HG03064 (cell line): ENCODE data around the gene CFTR.
"Not testable (repeated sequence)": the region's sequence is repeated elsewhere in the genome, so short reads cannot be mapped to it uniquely, and the experiment has no call there.

Source experiments
- ATAC-seq: cut with Tn5 transposase; IDR thresholded peaks from one replicate; pipeline ENCODE4 v1.9.1; 2021; ENCODE audit warnings: low read depth; ENCODE audit not compliant: unreplicated experiment

CFTR gene

DNA sequence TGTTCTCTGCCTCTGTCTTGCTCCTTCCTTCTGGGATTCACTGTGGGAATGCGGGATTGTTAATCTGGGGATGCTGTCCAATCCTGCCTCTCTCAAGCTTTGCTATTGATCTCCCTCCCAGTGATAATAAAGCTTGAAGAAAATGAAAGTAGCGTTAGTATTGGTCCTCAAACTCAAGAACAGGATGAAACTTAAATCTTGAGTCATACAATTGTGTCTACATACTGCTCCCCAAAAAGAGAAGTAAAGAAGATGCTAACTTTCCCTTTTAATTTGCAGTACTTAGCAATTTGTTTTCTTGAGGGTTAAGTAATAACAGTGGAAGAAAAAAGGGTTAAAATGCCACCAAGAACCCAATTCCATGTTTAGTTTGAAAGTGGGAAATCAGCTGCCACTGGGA is 13.6 kb downstream of the CFTR start:
- ATAC-seq, result no peak

DNA sequence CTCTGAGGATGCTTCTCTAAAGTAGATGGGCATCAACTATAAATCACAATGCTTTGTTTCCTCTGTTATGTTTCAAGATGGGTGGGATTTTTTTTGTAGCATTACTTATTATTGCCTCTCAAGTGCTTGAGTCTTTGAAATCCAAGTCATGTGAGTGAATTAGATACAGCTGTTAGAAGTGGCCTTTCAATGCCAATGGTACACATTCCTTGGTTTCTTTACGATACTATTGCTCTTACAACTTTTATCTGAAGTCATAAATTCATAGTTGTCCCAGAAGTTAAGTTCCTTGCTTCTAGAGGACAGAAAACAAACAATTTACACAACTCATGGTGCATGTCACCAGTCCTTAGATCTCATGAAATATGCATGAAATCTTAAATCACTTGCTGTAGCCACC is 15.5 kb downstream of the CFTR start:
- ATAC-seq, result no peak

DNA sequence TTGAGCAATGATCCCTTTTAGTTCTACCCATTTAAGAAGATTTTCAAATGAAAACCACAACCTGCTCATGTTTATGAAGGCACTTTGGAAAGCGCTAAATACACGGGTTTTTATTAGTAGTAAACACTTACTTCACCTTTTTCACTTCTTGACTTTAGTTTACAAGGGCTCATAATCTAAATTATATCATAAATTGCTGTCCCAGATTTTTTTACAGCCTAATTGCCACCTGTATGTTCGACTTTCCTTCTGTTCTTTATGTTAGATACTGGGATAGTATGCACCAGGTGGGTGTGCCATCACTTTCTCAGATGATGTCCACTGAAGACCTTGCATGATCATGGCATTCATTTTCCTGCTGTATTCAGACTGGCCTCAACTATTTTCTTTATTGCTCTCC is 22.5 kb downstream of the CFTR start:
- ATAC-seq, result no peak

DNA sequence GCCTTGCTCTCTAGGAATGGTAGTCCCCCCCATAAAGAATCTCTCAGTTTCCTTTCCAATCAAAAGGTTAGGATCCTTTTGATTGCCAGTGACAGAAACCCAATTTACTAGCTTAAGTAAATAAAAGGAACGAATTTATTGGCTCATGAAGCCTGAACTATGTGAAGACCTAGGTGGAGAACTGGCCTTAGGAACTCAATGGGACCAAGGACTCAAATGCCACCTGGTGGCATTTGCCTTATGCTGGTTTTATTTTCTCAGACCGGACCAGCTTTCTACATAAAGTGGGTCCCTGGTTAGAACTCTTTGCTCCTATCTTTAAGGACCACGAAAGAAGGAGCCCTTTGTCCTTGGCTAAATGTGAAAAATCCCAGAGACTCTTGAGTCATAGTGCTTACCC is 25.4 kb downstream of the CFTR start:
- ATAC-seq, result no peak

DNA sequence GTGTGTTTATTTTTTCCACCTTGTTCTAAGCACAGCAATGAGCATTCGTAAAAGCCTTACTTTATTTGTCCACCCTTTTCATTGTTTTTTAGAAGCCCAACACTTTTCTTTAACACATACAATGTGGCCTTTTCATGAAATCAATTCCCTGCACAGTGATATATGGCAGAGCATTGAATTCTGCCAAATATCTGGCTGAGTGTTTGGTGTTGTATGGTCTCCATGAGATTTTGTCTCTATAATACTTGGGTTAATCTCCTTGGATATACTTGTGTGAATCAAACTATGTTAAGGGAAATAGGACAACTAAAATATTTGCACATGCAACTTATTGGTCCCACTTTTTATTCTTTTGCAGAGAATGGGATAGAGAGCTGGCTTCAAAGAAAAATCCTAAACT is 28.9 kb downstream of the CFTR start:
- no peak for ATAC-seq

DNA sequence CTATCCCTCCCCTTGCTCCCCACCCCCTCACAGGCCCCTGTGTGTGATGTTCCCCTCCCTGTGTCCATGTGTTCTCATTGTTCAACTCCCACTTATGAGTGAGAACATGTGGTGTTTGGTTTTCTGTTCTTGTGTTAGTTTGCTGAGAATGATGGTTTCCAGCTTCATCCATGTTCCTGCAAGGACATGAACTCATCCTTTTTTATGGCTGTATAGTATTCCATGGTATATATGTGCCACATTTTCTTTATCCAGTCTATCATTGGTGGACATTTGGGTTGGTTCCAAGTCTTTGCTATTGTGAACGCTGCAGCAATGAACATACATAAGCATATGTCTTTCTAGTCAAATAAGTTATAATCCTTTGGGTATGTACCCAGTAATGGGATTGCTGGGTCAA is 37.4 kb downstream of the CFTR start:
- ATAC-seq, result not testable (repeated sequence)

DNA sequence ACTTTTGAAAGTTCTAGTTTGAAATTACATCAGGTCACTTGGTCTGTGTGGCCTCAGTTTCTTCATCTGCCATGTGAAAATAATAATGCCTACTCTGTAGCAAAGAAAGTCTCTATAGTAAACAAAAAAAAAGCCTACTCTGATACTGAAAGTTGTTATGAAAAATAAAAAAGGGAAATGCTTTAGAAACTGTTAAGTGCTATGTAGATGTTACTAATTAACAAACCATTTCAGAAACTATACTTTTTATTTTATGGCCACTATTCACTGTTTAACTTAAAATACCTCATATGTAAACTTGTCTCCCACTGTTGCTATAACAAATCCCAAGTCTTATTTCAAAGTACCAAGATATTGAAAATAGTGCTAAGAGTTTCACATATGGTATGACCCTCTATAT is 50.6 kb downstream of the CFTR start:
- no peak for ATAC-seq

DNA sequence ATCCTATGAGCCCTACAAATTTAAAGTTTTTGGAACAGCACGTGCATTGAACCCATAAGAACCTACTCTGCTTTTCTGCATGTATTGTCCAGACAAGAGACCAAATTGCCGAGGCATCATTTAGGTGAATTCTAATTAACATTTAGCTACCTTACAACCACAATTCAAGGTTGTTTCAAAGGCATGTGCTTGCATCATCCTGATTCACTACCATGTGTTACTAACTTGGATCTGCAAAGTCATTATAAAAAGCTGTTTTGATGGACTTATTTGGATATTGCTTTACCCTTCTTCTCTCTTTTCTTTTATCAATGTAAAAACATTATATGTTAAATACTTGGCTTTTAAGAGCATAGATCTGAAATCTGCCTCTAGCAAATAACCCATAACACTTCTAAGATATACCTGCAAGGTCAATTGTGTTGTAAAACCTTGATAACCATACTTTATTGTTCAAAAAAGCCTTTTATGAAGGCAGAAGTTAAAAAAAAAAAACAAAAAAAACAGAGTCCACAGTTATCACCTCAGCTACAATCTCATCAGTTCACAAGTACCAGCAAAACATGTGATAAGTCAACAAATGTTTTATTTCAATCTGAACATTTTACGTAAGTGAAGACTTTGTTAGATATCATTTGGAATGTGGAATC is 51.9 kb downstream of the CFTR start:
- ATAC-seq, result no peak

DNA sequence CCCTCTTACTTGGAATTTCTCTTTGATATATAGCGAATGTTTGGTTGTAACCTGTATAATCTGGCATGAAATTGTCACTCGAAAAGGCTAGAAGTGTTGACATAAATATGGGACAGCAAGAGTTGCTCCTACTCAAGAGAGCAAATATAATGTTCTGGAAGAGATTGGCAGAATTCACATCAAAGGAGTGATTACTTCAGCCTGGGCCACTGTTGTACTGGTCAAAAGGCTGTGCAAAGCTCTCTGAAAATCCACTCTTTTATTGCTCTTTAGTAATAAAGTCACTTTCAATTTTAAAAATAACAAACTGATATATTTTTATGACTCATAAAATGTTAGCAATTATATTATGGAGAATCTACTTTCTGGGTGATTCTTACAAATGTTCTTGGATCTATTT is 58.2 kb downstream of the CFTR start:
- no peak for ATAC-seq

DNA sequence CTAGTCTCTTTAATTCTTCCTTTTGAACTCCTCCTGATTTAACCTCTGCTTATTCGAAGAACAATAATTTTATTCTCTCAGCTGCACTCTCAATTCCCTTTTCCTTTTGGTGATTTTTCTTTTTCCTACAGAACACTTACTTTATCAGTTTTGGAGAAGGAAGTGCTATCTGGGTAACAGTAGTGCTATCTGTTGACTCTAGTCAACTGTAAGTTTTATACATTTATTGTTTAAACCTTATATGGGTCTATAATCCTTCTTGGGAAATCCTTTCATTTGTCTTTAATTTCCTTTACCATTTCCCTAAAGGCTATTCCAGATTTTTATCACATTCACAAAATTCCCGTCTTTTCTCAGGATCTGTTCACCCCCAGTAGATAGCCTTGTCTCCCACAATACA is 64.2 kb downstream of the CFTR start:
- no peak for ATAC-seq

DNA sequence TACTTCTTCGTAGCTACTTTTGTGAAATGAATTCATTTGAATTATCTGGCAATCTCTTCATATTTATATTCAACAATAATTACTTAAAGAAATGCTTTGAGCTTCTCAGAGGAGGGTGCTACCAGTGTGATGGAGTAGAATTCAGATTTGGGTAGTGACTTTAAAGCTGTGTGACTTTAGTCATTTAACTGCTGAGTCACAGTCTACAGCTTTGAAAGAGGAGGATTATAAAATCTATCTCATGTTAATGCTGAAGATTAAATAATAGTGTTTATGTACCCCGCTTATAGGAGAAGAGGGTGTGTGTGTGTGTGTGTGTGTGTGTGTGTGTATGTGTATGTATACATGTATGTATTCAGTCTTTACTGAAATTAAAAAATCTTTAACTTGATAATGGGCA is 68.2 kb downstream of the CFTR start:
- no peak for ATAC-seq

DNA sequence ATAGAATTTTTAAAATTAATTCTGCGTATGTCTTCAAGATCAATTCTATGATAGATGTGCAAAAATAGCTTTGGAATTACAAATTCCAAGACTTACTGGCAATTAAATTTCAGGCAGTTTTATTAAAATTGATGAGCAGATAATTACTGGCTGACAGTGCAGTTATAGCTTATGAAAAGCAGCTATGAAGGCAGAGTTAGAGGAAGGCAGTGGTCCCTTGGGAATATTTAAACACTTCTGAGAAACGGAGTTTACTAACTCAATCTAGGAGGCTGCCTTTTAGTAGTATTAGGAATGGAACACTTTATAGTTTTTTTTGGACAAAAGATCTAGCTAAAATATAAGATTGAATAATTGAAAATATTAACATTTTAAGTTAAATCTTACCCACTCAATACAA is 70.8 kb downstream of the CFTR start:
- ATAC-seq, result no peak

DNA sequence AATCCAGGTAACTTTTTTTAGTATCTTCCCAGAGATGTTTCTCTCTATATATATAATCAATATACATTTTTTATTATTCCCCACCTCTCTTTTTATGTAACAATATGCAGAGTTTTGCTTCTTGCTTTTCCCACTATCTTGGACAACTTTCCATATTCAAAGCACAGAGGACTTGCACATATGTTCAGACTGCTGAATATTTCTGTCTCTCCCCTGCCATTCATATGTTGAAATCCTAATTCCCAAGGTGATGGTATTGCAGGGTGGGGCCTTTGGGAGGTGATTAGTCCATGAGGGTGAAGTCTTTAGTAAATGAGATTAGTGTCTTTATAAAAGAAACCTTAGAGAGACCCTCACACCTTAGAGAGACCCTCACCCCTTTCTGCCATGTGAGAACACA is 72.8 kb downstream of the CFTR start:
- no peak for ATAC-seq

DNA sequence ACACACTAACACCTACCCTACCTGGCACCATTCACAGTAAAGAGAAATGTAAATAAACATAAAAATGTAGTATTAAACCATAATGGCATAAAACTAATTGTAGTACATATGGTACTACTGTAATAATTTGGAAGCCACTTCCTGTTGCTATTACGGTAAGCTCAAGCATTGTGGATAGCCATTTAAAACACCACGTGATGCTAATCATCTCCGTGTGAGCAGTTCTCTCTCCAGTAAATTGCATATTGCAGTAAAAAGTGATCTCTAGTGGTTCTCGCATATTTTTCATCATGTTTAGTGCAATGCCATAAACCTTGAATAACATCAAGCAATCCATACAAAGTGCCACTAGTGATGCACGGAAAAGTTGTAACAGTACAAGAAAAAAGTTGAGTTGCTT is 75.4 kb downstream of the CFTR start:
- ATAC-seq, result no peak

DNA sequence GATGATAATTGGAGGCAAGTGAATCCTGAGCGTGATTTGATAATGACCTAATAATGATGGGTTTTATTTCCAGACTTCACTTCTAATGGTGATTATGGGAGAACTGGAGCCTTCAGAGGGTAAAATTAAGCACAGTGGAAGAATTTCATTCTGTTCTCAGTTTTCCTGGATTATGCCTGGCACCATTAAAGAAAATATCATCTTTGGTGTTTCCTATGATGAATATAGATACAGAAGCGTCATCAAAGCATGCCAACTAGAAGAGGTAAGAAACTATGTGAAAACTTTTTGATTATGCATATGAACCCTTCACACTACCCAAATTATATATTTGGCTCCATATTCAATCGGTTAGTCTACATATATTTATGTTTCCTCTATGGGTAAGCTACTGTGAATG is 79.6 kb downstream of the CFTR start:
- ATAC-seq, result no peak

DNA sequence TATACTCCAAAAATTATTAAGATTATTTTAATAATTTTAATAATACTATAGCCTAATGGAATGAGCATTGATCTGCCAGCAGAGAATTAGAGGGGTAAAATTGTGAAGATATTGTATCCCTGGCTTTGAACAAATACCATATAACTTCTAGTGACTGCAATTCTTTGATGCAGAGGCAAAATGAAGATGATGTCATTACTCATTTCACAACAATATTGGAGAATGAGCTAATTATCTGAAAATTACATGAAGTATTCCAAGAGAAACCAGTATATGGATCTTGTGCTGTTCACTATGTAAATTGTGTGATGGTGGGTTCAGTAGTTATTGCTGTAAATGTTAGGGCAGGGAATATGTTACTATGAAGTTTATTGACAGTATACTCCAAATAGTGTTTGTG is 80.2 kb downstream of the CFTR start:
- no peak for ATAC-seq

DNA sequence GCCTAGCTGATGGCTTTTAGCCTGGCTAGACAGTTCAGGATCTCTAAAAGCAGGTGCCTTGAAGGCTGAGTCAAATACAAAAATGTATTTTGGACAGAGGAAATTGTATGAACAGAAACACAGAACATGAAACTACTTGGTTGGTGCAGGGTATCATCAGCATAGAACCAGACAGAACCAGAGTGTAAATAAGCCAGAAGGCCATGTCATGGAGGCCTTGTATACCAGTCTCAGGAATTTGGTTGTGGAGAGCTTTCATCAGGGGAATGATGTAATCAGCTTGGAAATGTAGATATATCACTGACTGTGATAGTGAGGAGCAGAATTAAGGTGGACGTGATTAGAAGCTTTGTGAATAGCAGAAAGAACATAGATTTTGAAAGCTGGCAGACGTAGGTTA is 82.9 kb downstream of the CFTR start:
- no peak for ATAC-seq

DNA sequence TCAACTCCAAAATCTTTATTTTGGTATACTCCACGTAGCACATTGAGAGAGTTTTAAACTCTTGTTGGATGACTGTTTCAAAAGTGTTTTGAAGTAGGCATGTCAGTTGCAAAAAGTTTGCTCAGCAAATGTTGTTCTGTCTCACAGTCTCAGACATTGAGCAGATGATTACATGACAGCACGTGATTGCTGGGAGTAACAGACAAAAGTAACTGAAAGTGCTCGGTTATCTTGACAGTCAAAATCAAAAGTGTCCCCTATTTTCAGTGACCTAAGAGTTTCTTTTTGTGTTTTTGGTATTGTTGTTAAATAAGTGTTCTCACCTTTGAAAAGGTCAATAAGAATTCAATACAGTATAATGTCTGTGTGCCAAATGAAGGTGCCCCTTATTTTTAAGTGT is 84.3 kb downstream of the CFTR start:
- no peak for ATAC-seq

DNA sequence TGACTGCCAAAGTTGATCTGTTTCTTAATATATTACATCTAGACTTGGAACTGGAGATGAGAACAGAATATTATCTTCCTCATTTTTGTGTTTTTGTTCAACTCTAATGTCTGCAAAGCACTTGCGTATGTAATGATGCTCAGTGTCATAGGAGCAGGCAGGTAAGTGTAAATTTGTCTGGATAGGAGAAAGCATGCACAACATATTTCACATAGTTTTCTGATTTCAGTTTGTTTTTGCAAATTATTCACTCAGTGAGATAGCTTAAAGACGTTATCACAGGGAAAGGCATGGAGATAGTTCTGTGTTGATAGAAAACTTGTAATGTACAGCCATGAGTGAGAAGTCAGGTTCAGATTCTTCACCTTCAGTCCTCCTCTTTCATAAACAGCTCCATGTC is 84.8 kb downstream of the CFTR start:
- ATAC-seq, result no peak

DNA sequence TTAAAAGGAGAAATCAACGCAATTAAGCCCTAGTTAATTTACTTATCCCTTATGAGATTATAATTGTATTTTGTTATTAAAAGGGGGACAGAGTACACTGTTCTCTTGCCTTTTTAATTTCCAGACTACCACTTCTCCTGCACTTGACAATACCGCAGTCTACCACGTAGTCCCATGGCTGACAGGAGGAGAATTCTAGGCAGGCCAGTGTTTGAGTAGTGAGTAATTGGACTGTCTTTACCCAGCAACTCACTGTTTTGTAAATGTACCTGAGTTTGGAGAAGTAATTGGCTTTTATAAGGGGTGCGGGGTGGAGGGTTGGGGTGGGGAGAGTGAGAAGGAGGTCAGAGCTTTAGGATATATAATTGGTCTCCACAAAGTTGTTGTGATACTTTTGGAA is 85.4 kb downstream of the CFTR start:
- no peak for ATAC-seq

DNA sequence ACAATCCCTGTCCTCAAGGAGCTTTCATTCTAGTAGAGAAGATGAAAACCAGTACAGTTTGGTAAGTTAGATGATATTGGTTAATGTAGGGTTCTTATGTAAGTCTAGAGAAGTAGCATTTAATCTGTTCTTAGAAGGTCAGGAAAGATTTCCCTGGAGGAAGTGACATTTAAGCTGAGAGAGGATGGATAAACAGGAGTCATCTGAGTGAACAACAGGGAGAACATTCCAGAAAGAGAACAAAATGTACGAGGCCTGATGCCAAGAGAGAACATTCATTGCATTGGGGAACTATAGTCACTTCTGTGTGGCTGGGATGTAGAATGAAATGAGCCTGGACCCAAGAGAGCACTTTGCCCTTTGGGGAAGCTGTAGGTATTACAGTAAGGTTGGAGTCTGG is 88.0 kb downstream of the CFTR start:
- ATAC-seq, result no peak

DNA sequence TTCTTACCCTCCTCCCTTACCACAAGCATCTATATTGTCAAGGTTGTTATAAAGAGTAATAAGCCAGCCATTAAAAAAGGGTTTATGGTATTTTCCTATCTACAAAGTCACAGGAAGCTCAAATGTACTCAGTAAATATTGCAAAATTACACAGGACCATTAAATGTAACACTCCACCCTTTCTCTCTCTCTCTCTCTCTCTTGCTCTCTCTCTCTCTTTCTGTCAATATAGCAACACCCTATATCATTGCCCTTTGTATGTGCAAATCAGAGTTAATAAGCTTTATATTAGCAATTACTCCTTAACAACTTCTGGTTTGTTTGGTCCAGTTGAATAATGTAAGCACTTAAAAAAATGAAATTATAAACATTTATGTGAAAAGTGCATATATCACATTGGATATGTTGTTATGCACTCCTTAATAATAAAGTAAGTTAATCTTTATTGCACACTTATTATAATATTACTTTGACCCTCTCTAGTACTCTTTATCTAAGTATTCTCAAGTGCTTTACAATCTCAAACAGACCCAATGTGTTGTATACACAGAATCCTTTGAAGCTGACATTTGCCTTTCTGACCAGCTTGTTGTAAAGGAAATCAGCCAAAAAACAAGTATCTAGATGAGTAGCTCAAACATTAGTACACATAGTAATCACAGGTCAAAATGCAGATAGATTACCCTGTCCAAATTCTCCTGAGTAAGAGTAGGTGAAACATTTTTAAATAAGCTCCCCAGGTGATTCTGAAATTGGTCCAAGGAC is 93.2 kb downstream of the CFTR start:
- ATAC-seq, result no peak

DNA sequence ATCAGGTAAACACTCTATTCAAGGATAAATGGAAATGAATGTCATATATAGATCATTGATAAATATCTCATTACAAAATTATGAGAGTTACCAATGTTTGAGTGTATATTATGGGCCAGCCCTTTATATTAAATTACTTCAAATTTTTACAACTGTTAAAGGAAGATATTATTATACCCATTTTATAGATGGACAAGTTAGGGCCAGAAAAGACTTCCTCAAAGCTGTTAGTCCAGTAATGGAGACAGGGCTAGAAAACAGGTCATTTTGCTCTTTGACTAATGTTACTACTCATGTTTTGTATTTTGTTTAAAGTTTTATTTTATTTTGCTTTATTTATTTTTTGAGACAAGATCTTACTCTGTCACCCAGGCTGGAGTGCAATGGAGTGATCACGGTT is 101.6 kb downstream of the CFTR start:
- no peak for ATAC-seq
